Neural cell (in vitro differentiated cells): ENCODE data around the gene TIPRL.

Experiments used
- CTCF ChIP-seq: fragments of 450-650 bp; IDR thresholded peaks from 2 replicates; pipeline ENCODE4 v1.5.1; 2014; ENCODE audit warnings: antibody characterized with exemption, mild to moderate bottlenecking, moderate library complexity; ENCODE audit not compliant: poor library complexity, severe bottlenecking
- EP300 ChIP-seq: fragments of 450-650 bp; conservative IDR thresholded peaks from 2 replicates; pipeline ENCODE4 v1.6.1; 2014; ENCODE audit warnings: antibody characterized with exemption, mild to moderate bottlenecking, moderate library complexity; ENCODE audit not compliant: poor library complexity, severe bottlenecking
- MXI1 ChIP-seq: fragments of 450-650 bp; conservative IDR thresholded peaks from 2 replicates; pipeline ENCODE4 v1.6.1; 2014; ENCODE audit warnings: antibody characterized with exemption, mild to moderate bottlenecking; ENCODE audit not compliant: poor library complexity, severe bottlenecking
- POLR2AphosphoS5 ChIP-seq: IDR thresholded peaks from 2 replicates; pipeline ENCODE4 v1.6.1; 2012
- RAD21 ChIP-seq: fragments of 450-650 bp; conservative IDR thresholded peaks from 2 replicates; pipeline ENCODE4 v1.6.1; 2014; ENCODE audit warnings: antibody characterized with exemption, mild to moderate bottlenecking, moderate library complexity
- REST ChIP-seq: IDR thresholded peaks from 2 replicates; pipeline ENCODE4 v1.6.1; 2012; ENCODE audit warnings: borderline replicate concordance

- TF ChIP-seq RAD21: no peak
- no peak for TF ChIP-seq CTCF
- TF ChIP-seq MXI1: no peak
- TF ChIP-seq REST: no peak
- TF ChIP-seq POLR2AphosphoS5: no peak
- TF ChIP-seq EP300: no peak
These were observed 66.3 kb downstream of the TIPRL start for GRCh38 chr1:168245042-168245441.
